GM12875 (cell line): ENCODE measurements around the gene IREB2.

Experiments
- H3K4me3 ChIP-seq: one replicate; pipeline ENCODE4 v1.5.1; 2011; ENCODE audit warnings: low read depth, low read length, control low read depth
- TF ChIP-seq, protein P1 (sequence below): IDR thresholded peaks from 2 replicates; pipeline ENCODE4 v1.5.1; 2011; ENCODE audit warnings: low read depth, mild to moderate bottlenecking, control low read depth, inconsistent platforms, low read length, moderate library complexity, borderline replicate concordance; ENCODE audit not compliant: insufficient read depth

The IREB2 gene

DNA sequence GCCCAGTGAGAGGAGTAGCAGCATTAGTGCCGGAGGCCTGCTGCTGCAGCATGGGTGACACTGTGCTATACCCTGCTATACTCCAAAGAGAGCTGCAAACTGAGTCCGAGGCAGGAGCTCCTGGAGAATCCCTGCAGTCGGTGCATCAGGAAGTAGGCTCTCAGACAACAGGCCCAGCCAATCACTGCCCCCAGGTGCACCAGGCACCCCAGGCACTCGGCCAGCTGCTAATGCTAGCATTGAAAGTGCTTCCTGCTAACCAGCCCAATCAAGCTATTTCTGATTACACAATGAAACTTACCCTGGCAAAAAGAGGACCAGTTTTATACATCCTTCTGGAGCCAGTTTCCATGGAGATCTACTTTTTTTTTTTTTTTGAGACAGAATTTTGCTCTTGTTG is 45.6 kb upstream of the IREB2 start:
- TF ChIP-seq, protein P1, sequence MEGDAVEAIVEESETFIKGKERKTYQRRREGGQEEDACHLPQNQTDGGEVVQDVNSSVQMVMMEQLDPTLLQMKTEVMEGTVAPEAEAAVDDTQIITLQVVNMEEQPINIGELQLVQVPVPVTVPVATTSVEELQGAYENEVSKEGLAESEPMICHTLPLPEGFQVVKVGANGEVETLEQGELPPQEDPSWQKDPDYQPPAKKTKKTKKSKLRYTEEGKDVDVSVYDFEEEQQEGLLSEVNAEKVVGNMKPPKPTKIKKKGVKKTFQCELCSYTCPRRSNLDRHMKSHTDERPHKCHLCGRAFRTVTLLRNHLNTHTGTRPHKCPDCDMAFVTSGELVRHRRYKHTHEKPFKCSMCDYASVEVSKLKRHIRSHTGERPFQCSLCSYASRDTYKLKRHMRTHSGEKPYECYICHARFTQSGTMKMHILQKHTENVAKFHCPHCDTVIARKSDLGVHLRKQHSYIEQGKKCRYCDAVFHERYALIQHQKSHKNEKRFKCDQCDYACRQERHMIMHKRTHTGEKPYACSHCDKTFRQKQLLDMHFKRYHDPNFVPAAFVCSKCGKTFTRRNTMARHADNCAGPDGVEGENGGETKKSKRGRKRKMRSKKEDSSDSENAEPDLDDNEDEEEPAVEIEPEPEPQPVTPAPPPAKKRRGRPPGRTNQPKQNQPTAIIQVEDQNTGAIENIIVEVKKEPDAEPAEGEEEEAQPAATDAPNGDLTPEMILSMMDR = no peak

GRCh38 chr15:78393137-78393536 is 44.9 kb upstream of the IREB2 start:
- TF ChIP-seq, protein P1 = no peak
- no peak overlapping the region for H3K4me3 ChIP-seq

More for the DNA sequence above, 45.6 kb upstream of the IREB2 start:
- H3K4me3 ChIP-seq = no peak overlapping the region

DNA sequence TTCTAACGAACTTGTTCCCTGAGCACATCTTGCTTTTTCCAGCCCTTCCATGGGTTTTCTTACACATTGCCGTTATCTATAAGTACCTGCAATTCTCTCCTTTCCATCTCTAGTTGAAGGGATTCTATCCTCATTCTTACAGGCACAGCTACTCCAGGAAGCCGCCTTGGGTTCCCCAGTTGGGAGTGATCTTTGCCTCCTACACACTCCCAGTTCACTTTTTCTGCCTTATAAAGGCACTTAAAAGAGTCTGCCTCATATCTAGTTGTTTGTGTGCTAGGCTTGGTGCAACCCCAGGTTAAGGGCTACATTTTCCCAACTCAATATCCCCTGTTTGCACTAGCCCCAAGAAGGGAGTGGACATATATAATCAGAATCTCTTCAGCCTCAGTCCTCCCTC is 44.0 kb upstream of the IREB2 start:
- TF ChIP-seq, protein P1 = no peak
- no peak overlapping the region for H3K4me3 ChIP-seq

GRCh38 chr15:78394981-78395616 is 42.9 kb upstream of the IREB2 start:
- no peak overlapping the region for H3K4me3 ChIP-seq
- TF ChIP-seq, protein P1 = no peak

- TF ChIP-seq, protein P1 = no peak
- H3K4me3 ChIP-seq = no peak overlapping the region
Observed at GRCh38 chr15:78396186-78396814, 41.7 kb upstream of the IREB2 start.

DNA sequence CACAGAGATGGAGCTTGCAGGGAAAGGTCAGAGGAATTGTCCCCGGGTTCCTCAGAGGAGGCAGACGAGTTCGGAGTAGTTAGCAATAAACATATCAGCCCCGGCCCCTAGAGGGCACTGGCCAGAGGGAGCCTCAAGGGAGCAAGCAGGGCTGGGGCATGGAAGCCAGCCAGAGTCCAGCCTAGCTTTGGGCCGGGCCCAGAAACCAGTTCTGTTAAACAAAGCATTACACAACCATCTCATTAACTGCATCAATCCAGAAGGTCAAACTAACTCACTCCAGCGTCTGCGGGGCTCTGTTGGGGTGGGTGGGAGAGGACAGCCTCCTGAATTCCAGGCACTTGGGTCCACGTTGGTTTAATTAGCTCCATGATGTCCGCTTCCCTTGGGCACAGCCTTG is 41.0 kb upstream of the IREB2 start:
- TF ChIP-seq, protein P1 = peak; percentile 26; the same call in 1 of the 2 replicates
- H3K4me3 ChIP-seq = no peak overlapping the region

DNA sequence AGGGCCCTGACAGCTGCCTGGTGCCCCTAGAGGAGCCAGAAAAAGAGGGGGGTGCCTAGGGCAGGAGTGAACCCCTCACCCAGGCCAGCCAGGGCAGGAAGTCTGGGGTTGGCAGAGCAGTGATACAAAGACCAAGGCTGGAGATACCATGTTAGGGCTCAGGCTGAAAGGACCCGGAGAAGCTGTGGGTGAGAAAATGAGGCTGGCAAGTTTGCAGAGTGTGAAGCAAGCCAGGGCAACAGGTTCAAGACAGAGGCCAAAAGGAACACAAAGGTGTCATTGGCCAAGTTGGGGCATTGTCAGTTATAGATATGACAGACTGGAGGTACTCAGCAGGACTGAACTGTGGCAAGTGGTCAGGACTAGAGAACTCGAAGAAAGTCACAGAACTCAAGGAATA is 40.6 kb upstream of the IREB2 start:
- TF ChIP-seq, protein P1 = no peak
- no peak overlapping the region for H3K4me3 ChIP-seq
